ENCODE data around the gene PRM2. TPM values are rescaled to one million over a fixed set of nuclear protein-coding genes. Genes with fewer than 3 reads are reported as not detected.
A peak's percentile ranks its signal among the peaks of the same experiment; 100 is the strongest.

PRM2 gene
- total and polyA plus RNA-seq, 2 of the 8 experiments (the other 6 are each of a cell fraction or from before 2014, with no cell fraction given) = not detected

DNA sequence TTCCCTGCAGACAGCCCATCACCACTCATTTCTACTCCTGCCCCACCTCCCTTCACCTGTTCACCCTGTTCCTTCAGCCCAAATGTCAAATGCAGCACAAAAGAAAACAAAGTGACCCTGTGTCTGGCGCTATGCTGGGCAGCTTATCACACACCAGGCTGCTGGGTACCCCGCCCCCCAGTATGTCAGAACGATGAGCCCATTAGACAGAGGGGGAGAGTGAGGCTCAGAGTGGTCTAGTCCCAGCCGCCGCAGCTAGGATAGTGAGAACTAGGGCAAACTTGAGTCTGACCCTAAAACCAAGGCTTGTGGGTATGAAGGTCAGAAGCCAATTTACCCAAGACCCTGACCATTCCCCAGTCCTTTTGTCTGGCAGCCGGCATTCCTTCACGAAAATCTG lies 11.2 kb downstream of the PRM2 start:
- Histone ChIP-seq H3K27me3 (replicated peaks in 1 of 4; ENCODE audit: control insufficient read depth in 3 of 4, extremely low read depth in 1 of 4, insufficient read depth in 3 of 4, low read length in 3 of 4) (no peaks in the 10 kb centered on the region; a peak in 1 of 7 replicates), H2BK20ac (ENCODE audit: low read length) (no peak overlapping the region), H3K23me2 (ENCODE audit: low read depth, low read length) (no peaks in the 10 kb centered on the region; the same call in 1 of the 2 replicates), H3K4me1 (replicated peaks in 1 of 4; ENCODE audit: control insufficient read depth in 3 of 4, insufficient read depth in 4 of 4, low read length in 3 of 4) (0 out of 7 replicates have a peak, but pooled peaks cover 0 to 5% (median 0%) of the 10 kb centered on the region in 4 experiments), H3K36me3 (ENCODE audit: control insufficient read depth in 2 of 4, insufficient read depth in 4 of 4, low read length in 3 of 4) (no peaks in the 10 kb centered on the region), H3K56ac (replicated peaks; ENCODE audit: insufficient read length, low read depth, low read length) (no peak overlapping the region), H4K8ac (ENCODE audit: extremely low read depth, insufficient read depth, low read length) (no peak overlapping the region), H3K79me2 (ENCODE audit: control insufficient read depth in 1 of 2, insufficient read depth in 2 of 2, low read length in 2 of 2) (no peaks in the 10 kb centered on the region), H3K27ac (ENCODE audit: low read depth, low read length) (no peak overlapping the region), H3K9ac (replicated peaks in 1 of 4; ENCODE audit: extremely low read depth in 1 of 4, low read depth in 3 of 4, low read length in 3 of 4) (no peak overlapping the region), H3K14ac (ENCODE audit: insufficient read length) (no peak overlapping the region), H3K9me3 (ENCODE audit: insufficient read depth in 2 of 2, low read depth in 1 of 2, low read length in 1 of 2) (no peaks in the 10 kb centered on the region), H3K18ac (ENCODE audit: extremely low read depth, low read length) (no peak overlapping the region), H2AK5ac (ENCODE audit: low read depth, low read length) (no peak overlapping the region), H4K5ac (ENCODE audit: insufficient read length, low read depth, low read length) (no peak overlapping the region), H3K4me3 (ENCODE audit: extremely low read depth in 1 of 4, insufficient read depth in 2 of 4, low read depth in 3 of 4, low read length in 4 of 4) (no peak overlapping the region), H2BK15ac (ENCODE audit: low read length) (no peak overlapping the region), H2AFZ (ENCODE audit: low read length) (no peak overlapping the region), H4K20me1 (replicated peaks in 1 of 2; ENCODE audit: control insufficient read depth in 1 of 2, insufficient read depth in 2 of 2, low read length in 2 of 2) (no peaks in the 10 kb centered on the region), H3K23ac (ENCODE audit: insufficient read length) (no peak overlapping the region), H4K91ac (replicated peaks; ENCODE audit: insufficient read length, low read length) (no peak overlapping the region), H3K4ac (replicated peaks; ENCODE audit: insufficient read length, low read depth, low read length) (no peak overlapping the region), H2BK12ac (ENCODE audit: low read depth, low read length) (no peak overlapping the region; the same call in 1 of the 2 replicates), H2BK120ac (replicated peaks; ENCODE audit: low read depth, low read length) (no peak overlapping the region), H3K4me2 (ENCODE audit: insufficient read depth in 1 of 2, low read depth in 2 of 2, low read length in 2 of 2) (no peak overlapping the region), H2BK5ac (ENCODE audit: low read depth, low read length) (no peak overlapping the region), H3K79me1 (ENCODE audit: low read depth, low read length) (no peaks in the 10 kb centered on the region)
- DNase-seq (ENCODE audit: low read depth in 1 of 2, low spot score in 2 of 2) (no peak), FAIRE-seq (no peak)
- WGBS, 2 experiments (ENCODE audit: extremely low coverage in 1 of 2, insufficient coverage in 1 of 2, insufficient read length in 1 of 2, insufficient replicate concordance in 2 of 2, low coverage in 1 of 2, low lambda C conversion rate in 2 of 2, missing lambda C conversion rate in 1 of 2) = 89% methylated on average over 7 of the region's 7 CpGs; no CpG with 5 or more reads in 1 of the 2 experiments
- ChIA-PET CTCF (ENCODE audit: partially characterized antibody) (interaction anchor here (1.0 to 1.4 kb wide), 2 partner anchors 93 to 140 kb away, joined by 3 read pairs; no protein-coding TSS in a partner anchor), POLR2A (ENCODE audit: partially characterized antibody) (interaction anchor here (0.9 kb wide), 1 partner anchor 14 kb away, joined by 3 read pairs; no protein-coding TSS in a partner anchor)
- TF ChIP-seq RFX5 (IDR thresholded peaks at IDR 0.05; ENCODE audit: borderline replicate concordance, low read depth, low read length) = no peak
- no peak for TF ChIP-seq TAF1 (IDR thresholded peaks at IDR 0.05; ENCODE audit: low read depth, low read length)
- TF ChIP-seq RAD21 (IDR thresholded peaks at IDR 0.05 in 1 of 2, conservative IDR thresholded peaks at IDR 0.05 in 1 of 2; ENCODE audit: low read depth in 2 of 2, low read length in 2 of 2) = no peak
- peak; percentile 75; the same call in 1 of the 2 replicates for TF ChIP-seq KDM1A (IDR thresholded peaks at IDR 0.05; ENCODE audit: borderline replicate concordance, low read length)

Measured in H1 (cell line).